Smooth muscle cell (in vitro differentiated cells): Measurements from ENCODE around the gene FOXP1. TPM values are rescaled to one million over a fixed set of nuclear protein-coding genes. Genes with fewer than 3 reads are reported as not detected.

Source experiments
- DNase-seq: peaks from one replicate; lab custom pipeline; 2025; ENCODE audit not compliant: unreplicated experiment; lab: John Stamatoyannopoulos, UW
- H2AFZ ChIP-seq: fragments of 200-600 bp; sonication (generic); 2 replicates; pipeline ENCODE4 v1.6.0; 2016; ENCODE audit warnings: antibody characterized with exemption, low read depth, mild to moderate bottlenecking
- H3F3A ChIP-seq: fragments of 200-600 bp; sonication (generic); 2 replicates; pipeline ENCODE4 v1.6.0; 2017; ENCODE audit warnings: antibody characterized with exemption, low read depth
- H3K27ac ChIP-seq: fragments of 200-600 bp; sonication (generic); 2 replicates; pipeline ENCODE4 v1.5.1; 2016; ENCODE audit warnings: low read depth, mild to moderate bottlenecking
- H3K27me3 ChIP-seq: fragments of 200-600 bp; sonication (generic); 2 replicates; pipeline ENCODE4 v1.6.1; 2016; ENCODE audit warnings: low read depth, mild to moderate bottlenecking
- H3K36me3 ChIP-seq: fragments of 200-600 bp; sonication (generic); 2 replicates; pipeline ENCODE4 v1.5.1; 2016; ENCODE audit warnings: low read depth
- H3K4me1 ChIP-seq: fragments of 200-600 bp; sonication (generic); 2 replicates; pipeline ENCODE4 v1.5.1; 2016; ENCODE audit warnings: low read depth
- H3K4me2 ChIP-seq: fragments of 200-600 bp; sonication (generic); 2 replicates; pipeline ENCODE4 v1.6.0; 2016; ENCODE audit warnings: mild to moderate bottlenecking
- H3K4me3 ChIP-seq: fragments of 200-600 bp; sonication (generic); 2 replicates; pipeline ENCODE4 v1.5.1; 2016; ENCODE audit warnings: mild to moderate bottlenecking
- H3K79me2 ChIP-seq: fragments of 200-600 bp; sonication (generic); 2 replicates; pipeline ENCODE4 v1.6.0; 2016; ENCODE audit warnings: low read depth, mild to moderate bottlenecking
- H3K9ac ChIP-seq: fragments of 200-600 bp; sonication (generic); 2 replicates; pipeline ENCODE4 v1.6.0; 2016; ENCODE audit warnings: low read depth
- H3K9me3 ChIP-seq: fragments of 200-600 bp; sonication (generic); replicated peaks from 2 replicates; pipeline ENCODE4 v1.5.1; 2016; ENCODE audit warnings: low read depth
- H4K20me1 ChIP-seq: fragments of 200-600 bp; sonication (generic); 2 replicates; pipeline ENCODE4 v1.6.0; 2016; ENCODE audit warnings: low read depth
- WGBS: methylation state at CpG from one replicate; pipeline ENCODE4 v1.1.7; 2016; ENCODE audit warnings: low lambda C conversion rate; 5-methylcytosine and 5-hydroxymethylcytosine counted together
- polyA plus RNA-seq: library from polyadenylated mRNA; unstranded; fragments of >200 nt; fragmentation: Nextera tagmentation; extraction: Ambion mirVana; gene quantifications from 2 replicates; pipeline ENCODE4 v1.2.1, GENCODE V29; 2016
- total RNA-seq: library from RNA; depleted of rRNA; stranded (reverse); fragments of >200 nt; gene quantifications from 2 replicates; pipeline ENCODE4 v1.2.3, GENCODE V29; 2014
- TF ChIP-seq, protein P1 (sequence below): fragments of 200-600 bp; sonication (generic); IDR thresholded peaks from 2 replicates; pipeline ENCODE4 v1.5.1; 2017; ENCODE audit warnings: borderline replicate concordance, mild to moderate bottlenecking, antibody characterized with exemption; ENCODE audit not compliant: insufficient read depth, poor library complexity, severe bottlenecking

Gene FOXP1
- total and polyA plus RNA-seq, 2 experiments from 2014 or later: 40.9 to 68.0 TPM

DNA sequence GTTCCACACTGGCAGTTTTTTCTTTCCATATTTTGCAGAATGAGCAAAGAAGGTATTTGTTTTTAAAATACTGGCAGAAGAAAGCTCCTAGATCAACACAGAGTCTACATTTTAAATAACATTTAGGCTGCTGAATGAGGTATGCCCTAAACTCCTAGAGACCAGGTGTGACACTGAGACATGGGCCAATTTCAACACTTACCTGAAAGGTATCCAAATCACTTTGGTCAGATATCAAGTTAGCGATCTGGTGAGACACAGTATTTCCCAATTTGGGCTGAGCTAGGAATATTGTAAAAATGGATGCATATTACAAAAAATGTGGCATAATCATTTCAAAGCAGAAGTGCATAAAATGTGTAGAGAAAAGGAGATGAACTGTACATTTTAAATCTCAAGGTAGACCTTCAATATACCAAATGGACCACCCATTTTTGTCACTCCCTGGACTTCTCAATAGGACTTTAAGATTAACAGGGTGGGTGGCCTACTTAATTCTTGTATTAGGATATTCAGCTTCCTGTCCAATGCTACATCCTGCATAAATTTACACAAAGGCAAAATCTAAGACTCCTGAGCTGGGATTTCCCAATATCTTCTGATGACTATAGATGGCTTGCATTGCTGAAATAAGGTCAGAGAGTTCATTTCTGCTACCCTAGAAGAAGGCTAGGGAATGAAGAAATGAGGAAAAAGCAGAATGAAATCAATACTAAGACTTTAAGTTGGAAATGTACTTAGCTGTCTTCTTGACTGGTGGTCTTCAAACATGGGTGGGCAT lies 487.8 kb downstream of the FOXP1 start:
- H3K27ac ChIP-seq: no peak overlapping the region
- DNase-seq: no peak
- H3K4me2 ChIP-seq: no peak overlapping the region
- peaks cover 10% of the 10 kb centered on the region for H4K20me1 ChIP-seq
- no peaks in the 10 kb centered on the region for H3F3A ChIP-seq
- peaks cover 9% of the 10 kb centered on the region for H3K79me2 ChIP-seq
- no peaks in the 10 kb centered on the region for H3K9me3 ChIP-seq
- H3K4me3 ChIP-seq: no peak overlapping the region
- H3K9ac ChIP-seq: no peak overlapping the region
- 100% methylated on average over 1 of the region's 1 CpG for WGBS
- H3K27me3 ChIP-seq: no peaks in the 10 kb centered on the region
- H2AFZ ChIP-seq: no peak overlapping the region
- peaks cover 6% of the 10 kb centered on the region for H3K4me1 ChIP-seq
- H3K36me3 ChIP-seq: no peaks in the 10 kb centered on the region
- TF ChIP-seq, protein P1, sequence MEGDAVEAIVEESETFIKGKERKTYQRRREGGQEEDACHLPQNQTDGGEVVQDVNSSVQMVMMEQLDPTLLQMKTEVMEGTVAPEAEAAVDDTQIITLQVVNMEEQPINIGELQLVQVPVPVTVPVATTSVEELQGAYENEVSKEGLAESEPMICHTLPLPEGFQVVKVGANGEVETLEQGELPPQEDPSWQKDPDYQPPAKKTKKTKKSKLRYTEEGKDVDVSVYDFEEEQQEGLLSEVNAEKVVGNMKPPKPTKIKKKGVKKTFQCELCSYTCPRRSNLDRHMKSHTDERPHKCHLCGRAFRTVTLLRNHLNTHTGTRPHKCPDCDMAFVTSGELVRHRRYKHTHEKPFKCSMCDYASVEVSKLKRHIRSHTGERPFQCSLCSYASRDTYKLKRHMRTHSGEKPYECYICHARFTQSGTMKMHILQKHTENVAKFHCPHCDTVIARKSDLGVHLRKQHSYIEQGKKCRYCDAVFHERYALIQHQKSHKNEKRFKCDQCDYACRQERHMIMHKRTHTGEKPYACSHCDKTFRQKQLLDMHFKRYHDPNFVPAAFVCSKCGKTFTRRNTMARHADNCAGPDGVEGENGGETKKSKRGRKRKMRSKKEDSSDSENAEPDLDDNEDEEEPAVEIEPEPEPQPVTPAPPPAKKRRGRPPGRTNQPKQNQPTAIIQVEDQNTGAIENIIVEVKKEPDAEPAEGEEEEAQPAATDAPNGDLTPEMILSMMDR: no peak

DNA sequence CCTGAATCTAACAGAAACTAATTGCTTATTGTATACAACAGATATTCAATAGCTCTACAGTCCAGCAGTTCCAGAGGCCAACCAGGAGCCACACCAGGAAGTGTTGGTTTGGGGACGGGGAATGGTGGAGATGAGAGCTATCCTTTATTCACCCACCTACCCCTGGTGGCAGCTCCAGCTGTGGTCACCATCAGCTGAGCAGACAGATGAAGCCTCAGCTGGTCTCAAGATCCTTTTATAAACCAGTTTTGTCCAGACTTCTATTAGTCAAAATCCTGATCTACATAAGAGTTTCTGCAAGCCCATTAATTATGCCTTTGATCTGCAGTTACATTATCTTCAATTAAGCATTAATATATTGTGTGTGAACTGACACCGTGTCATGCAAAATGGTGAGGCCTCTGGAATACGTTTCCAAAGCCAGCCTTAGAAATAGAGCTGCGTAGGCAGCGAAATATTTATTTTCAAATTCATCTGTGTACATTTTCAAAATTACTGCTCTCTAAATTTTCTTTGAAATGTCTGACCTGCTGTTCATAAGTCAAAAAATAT lies 488.8 kb downstream of the FOXP1 start:
- H4K20me1 ChIP-seq: peaks cover 5% of the 10 kb centered on the region
- TF ChIP-seq, protein P1: no peak
- no peaks in the 10 kb centered on the region for H3K4me1 ChIP-seq
- H3K27ac ChIP-seq: no peak overlapping the region
- no peaks in the 10 kb centered on the region for H3K27me3 ChIP-seq
- H3K4me3 ChIP-seq: no peak overlapping the region
- H3K79me2 ChIP-seq: peaks cover 6% of the 10 kb centered on the region
- DNase-seq: no peak
- WGBS: 97% methylated on average over 5 of the region's 5 CpGs
- no peak overlapping the region for H3K4me2 ChIP-seq
- no peaks in the 10 kb centered on the region for H3K9me3 ChIP-seq
- H3K9ac ChIP-seq: no peak overlapping the region
- no peaks in the 10 kb centered on the region for H3K36me3 ChIP-seq
- no peak overlapping the region for H2AFZ ChIP-seq
- no peaks in the 10 kb centered on the region for H3F3A ChIP-seq

DNA sequence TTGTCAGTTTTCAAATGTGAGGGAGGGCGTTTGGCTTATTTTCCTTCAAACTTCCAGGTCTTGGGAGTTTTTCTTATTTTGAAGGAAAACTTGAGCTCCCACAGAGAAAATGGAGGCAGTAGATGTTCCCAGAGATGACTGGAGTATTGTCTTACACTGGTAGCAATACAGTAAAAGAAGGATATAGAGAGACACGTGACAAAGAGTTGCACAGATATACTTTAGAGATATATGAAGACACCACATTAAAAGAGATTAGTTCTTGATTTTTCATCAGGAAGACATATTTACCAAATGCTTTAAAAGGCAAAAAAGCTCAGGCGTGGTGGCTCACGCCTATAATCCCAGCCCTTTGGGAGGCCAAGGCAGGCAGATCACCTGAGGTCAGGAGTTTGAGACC lies 490.9 kb downstream of the FOXP1 start:
- 97% methylated on average over 4 of the region's 4 CpGs for WGBS
- Histone ChIP-seq H3F3A (no peaks in the 10 kb centered on the region), H3K9ac (no peak overlapping the region), H3K27ac (no peak overlapping the region), H3K36me3 (no peaks in the 10 kb centered on the region), H3K79me2 (peaks cover 18% of the 10 kb centered on the region), H3K4me3 (no peak overlapping the region), H3K9me3 (no peaks in the 10 kb centered on the region), H3K4me2 (no peak overlapping the region), H3K4me1 (no peaks in the 10 kb centered on the region), H3K27me3 (no peaks in the 10 kb centered on the region), H4K20me1 (peaks cover 7% of the 10 kb centered on the region), H2AFZ (no peak overlapping the region)
- TF ChIP-seq, protein P1: no peak
- no peak for DNase-seq
